Measurements from ENCODE around the gene TMPRSS4. TPM values are rescaled to one million over a fixed set of nuclear protein-coding genes. Genes with fewer than 3 reads are reported as not detected.
A peak's percentile ranks its signal among the peaks of the same experiment; 100 is the strongest.

The TMPRSS4 gene
- total and polyA plus RNA-seq, 7 donors, result 0.12 to 0.47 TPM; not detected in 5

- DNase-seq (peak in 1 of 2 donors; percentile 2), ATAC-seq (no peak)
- H3K4me1 ChIP-seq, result no peaks in the 10 kb centered on the region
- H3K4me3 ChIP-seq, result no peak overlapping the region
- H3K9me3 ChIP-seq, result no peaks in the 10 kb centered on the region
- no peak overlapping the region for H3K27ac ChIP-seq
- WGBS, 3 donors, result 42 to 56% (median 51%) methylated on average over 6 of the region's 6 CpGs
- no peak for TF ChIP-seq CTCF (IDR thresholded peaks at IDR 0.05)
- no peaks in the 10 kb centered on the region for H3K36me3 ChIP-seq (ENCODE audit: insufficient read depth in 1 of 2, low read depth in 1 of 2)
- intact Hi-C loops (cut with DNase I), result no loop called here
- H3K27me3 ChIP-seq (ENCODE audit: insufficient read depth in 3 of 3, low read length in 2 of 3), result no peaks in the 10 kb centered on the region
Observed at GRCh38 chr11:118091690-118092089, 14.8 kb downstream of the TMPRSS4 start.

GRCh38 chr11:118092907-118093571 lies 16.2 kb downstream of the TMPRSS4 start:
- DNase-seq (peak in 1 of 2 donors; percentile 3), ATAC-seq (no peak)
- no peak for TF ChIP-seq CTCF (IDR thresholded peaks at IDR 0.05)
- Histone ChIP-seq H3K4me3 (no peak overlapping the region), H3K9me3 (no peaks in the 10 kb centered on the region), H3K36me3 (ENCODE audit: insufficient read depth in 1 of 2, low read depth in 1 of 2) (no peaks in the 10 kb centered on the region), H3K27me3 (ENCODE audit: insufficient read depth in 3 of 3, low read length in 2 of 3) (no peaks in the 10 kb centered on the region), H3K4me1 (no peaks in the 10 kb centered on the region), H3K27ac (no peak overlapping the region)
- intact Hi-C loops (cut with DNase I), result no loop called here
- 75 to 85% (median 81%) methylated on average over 8 of the region's 8 CpGs for WGBS, 3 donors

GRCh38 chr11:118095493-118095892 lies 18.6 kb downstream of the TMPRSS4 start:
- Histone ChIP-seq H3K4me1 (peaks cover 7% of the 10 kb centered on the region), H3K27me3 (ENCODE audit: insufficient read depth in 3 of 3, low read length in 2 of 3) (no peaks in the 10 kb centered on the region), H3K9me3 (no peaks in the 10 kb centered on the region), H3K27ac (no peak overlapping the region), H3K36me3 (ENCODE audit: insufficient read depth in 1 of 2, low read depth in 1 of 2) (no peaks in the 10 kb centered on the region), H3K4me3 (no peak overlapping the region)
- no peak for DNase-seq
- intact Hi-C loops (cut with DNase I), result no loop called here
- ATAC-seq, result no peak
- no peak for TF ChIP-seq CTCF (IDR thresholded peaks at IDR 0.05)
- WGBS, 3 donors, result 67 to 72% (median 68%) methylated on average over 4 of the region's 4 CpGs

GRCh38 chr11:118095967-118096367 lies 19.1 kb downstream of the TMPRSS4 start:
- TF ChIP-seq CTCF (IDR thresholded peaks at IDR 0.05), result no peak
- 0 to 59% (median 48%) methylated on average over 1 of the region's 1 CpG for WGBS, 3 donors
- Histone ChIP-seq H3K4me3 (no peak overlapping the region), H3K27ac (no peak overlapping the region), H3K36me3 (ENCODE audit: insufficient read depth in 1 of 2, low read depth in 1 of 2) (no peaks in the 10 kb centered on the region), H3K4me1 (peaks cover 8% of the 10 kb centered on the region), H3K9me3 (no peaks in the 10 kb centered on the region), H3K27me3 (ENCODE audit: insufficient read depth in 3 of 3, low read length in 2 of 3) (no peaks in the 10 kb centered on the region)
- intact Hi-C loops (cut with DNase I), result no loop called here
- no peak for DNase-seq
- ATAC-seq, result no peak

Measured in psoas muscle (tissue), 8 donors.